ENCODE data around the gene FAM180B. TPM values are rescaled to one million over a fixed set of nuclear protein-coding genes. Genes with fewer than 3 reads are reported as not detected.
"Not testable (repeated sequence)": the region's sequence is repeated elsewhere in the genome, so short reads cannot be mapped to it uniquely, and the experiment has no call there.

FAM180B gene
- total and polyA plus RNA-seq, 10 of the 15 experiments (the other 5 are each of a cell fraction or from before 2014, with no cell fraction given), result 0.04 to 0.34 TPM; not detected in 8

- H3K9me3 ChIP-seq (replicated peaks; ENCODE audit: control insufficient read depth, insufficient read depth, low read length); ATAC-seq; H3K36me3 ChIP-seq (ENCODE audit: control insufficient read depth in 2 of 2, insufficient read depth in 2 of 2, low read length in 1 of 2); in situ Hi-C loops (cut with MboI); FAIRE-seq; intact Hi-C loops (cut with micrococcal nuclease; ENCODE audit: unreplicated experiment); H3K9ac ChIP-seq (ENCODE audit: control insufficient read depth, insufficient read depth, low read length); H2AFZ ChIP-seq (ENCODE audit: control insufficient read depth, low read depth, low read length); H3K4me1 ChIP-seq (ENCODE audit: control insufficient read depth, insufficient read depth, low read length); H3K27me3 ChIP-seq (replicated peaks in 1 of 2; ENCODE audit: control insufficient read depth in 2 of 2, insufficient read depth in 2 of 2, low read length in 1 of 2); H3K27ac ChIP-seq (ENCODE audit: control insufficient read depth, insufficient read depth); BruUV-seq (replicated peaks); H4K20me1 ChIP-seq (ENCODE audit: control insufficient read depth, insufficient read depth); H3K4me3 ChIP-seq; DNase-seq (ENCODE audit: low read depth, low spot score): not testable (repeated sequence)
- RAD21 ChIA-PET (ENCODE audit: unreplicated experiment), result interaction anchor here (0.7 to 2.6 kb wide), 6 partner anchors 11 to 157 kb away, joined by 3 to 8 read pairs (median 3); partner anchors contain the start of gene AGBL2
- WGBS (ENCODE audit: insufficient coverage, insufficient replicate concordance, low lambda C conversion rate, missing lambda C conversion rate), result 83% methylated on average over 10 of the region's 10 CpGs
- Histone ChIP-seq H3K79me2 (ENCODE audit: control insufficient read depth, insufficient read depth, low read length) (peaks cover 29% of the 10 kb centered on the region), H3K4me2 (ENCODE audit: control insufficient read depth, insufficient read depth) (peak overlapping the region; percentile 99)
- POLR2A ChIA-PET, result interaction anchor here (0.6 to 3.6 kb wide), 6 partner anchors 10 to 52 kb away, joined by 3 to 16 read pairs (median 8); partner anchors contain the start of genes CELF1, KBTBD4 and NDUFS3
- SMC1A ChIA-PET (ENCODE audit: uncharacterized antibody, unreplicated experiment), result interaction anchor here (0.5 to 2.1 kb wide), 4 partner anchors 9 to 51 kb away, joined by 3 to 6 read pairs (median 5); no protein-coding TSS in a partner anchor
- CTCF ChIA-PET, result interaction anchor here (0.7 to 2.1 kb wide), 7 partner anchors 8 to 293 kb away, joined by 3 to 20 read pairs (median 3); partner anchors contain the start of gene CELF1
These were observed 22.1 kb upstream of the FAM180B start for GRCh38 chr11:47564366-47564765.

GRCh38 chr11:47564933-47565339 is 21.5 kb upstream of the FAM180B start:
- peak overlapping the region; percentile 76 for H3K9ac ChIP-seq (ENCODE audit: control insufficient read depth, insufficient read depth, low read length)
- H3K79me2 ChIP-seq (ENCODE audit: control insufficient read depth, insufficient read depth, low read length), result peaks cover 29% of the 10 kb centered on the region
- peak overlapping the region; percentile 94 for H3K4me3 ChIP-seq
- intact Hi-C loops (cut with micrococcal nuclease; ENCODE audit: unreplicated experiment), result no loop called here
- H3K27ac ChIP-seq (ENCODE audit: control insufficient read depth, insufficient read depth), result peak overlapping the region; percentile 58
- peak overlapping the region; percentile 99 for H3K4me2 ChIP-seq (ENCODE audit: control insufficient read depth, insufficient read depth)
- CTCF ChIA-PET, result interaction anchor here (0.8 to 2.1 kb wide), 6 partner anchors 9 to 294 kb away, joined by 3 to 20 read pairs (median 4); partner anchors contain the start of gene CELF1
- peaks cover 0 to 2% of the 10 kb centered on the region in 2 experiments; a peak in 1 of 4 replicates for H3K36me3 ChIP-seq (ENCODE audit: control insufficient read depth in 2 of 2, insufficient read depth in 2 of 2, low read length in 1 of 2)
- H3K4me1 ChIP-seq (ENCODE audit: control insufficient read depth, insufficient read depth, low read length), result no peaks in the 10 kb centered on the region; the same call in 1 of the 2 replicates
- H2AFZ ChIP-seq (ENCODE audit: control insufficient read depth, low read depth, low read length), result peak overlapping the region; percentile 82
- POLR2A ChIA-PET, result interaction anchor here (0.5 to 3.6 kb wide), 10 partner anchors 9 to 200 kb away, joined by 3 to 16 read pairs (median 4); partner anchors contain the start of genes CELF1, KBTBD4 and NDUFS3
- TSS peak; percentile 88 for BruUV-seq (replicated peaks)
- H3K27me3 ChIP-seq (replicated peaks in 1 of 2; ENCODE audit: control insufficient read depth in 2 of 2, insufficient read depth in 2 of 2, low read length in 1 of 2), result no peaks in the 10 kb centered on the region
- H3K9me3 ChIP-seq (replicated peaks; ENCODE audit: control insufficient read depth, insufficient read depth, low read length), result no peaks in the 10 kb centered on the region
- FAIRE-seq (no peak), ATAC-seq (peak; percentile 16), DNase-seq (ENCODE audit: low read depth, low spot score) (no peak)
- in situ Hi-C loops (cut with MboI), result no loop called here
- TF ChIP-seq MAX (IDR thresholded peaks at IDR 0.05; ENCODE audit: low read depth, low read length), result peak; percentile 62; the same call in 1 of the 2 replicates
- TF ChIP-seq HDGF (IDR thresholded peaks at IDR 0.05), result peak; percentile 57; the same call in 1 of the 2 replicates
- 0 out of 2 replicates have a peak, but pooled peaks have one; percentile 4 for TF ChIP-seq PKNOX1 (IDR thresholded peaks at IDR 0.05)
- TF ChIP-seq NR2F1 (conservative IDR thresholded peaks at IDR 0.05), result peak; percentile 91; the same call in 1 of the 2 replicates
- TF ChIP-seq SP1 (IDR thresholded peaks at IDR 0.05; ENCODE audit: low read depth, low read length), result no peak
- RAD21 ChIA-PET (ENCODE audit: unreplicated experiment), result interaction anchor here (1.0 to 2.6 kb wide), 6 partner anchors 11 to 152 kb away, joined by 3 to 8 read pairs (median 3); partner anchors contain the start of gene AGBL2
- SMC1A ChIA-PET (ENCODE audit: uncharacterized antibody, unreplicated experiment), result interaction anchor here (0.5 to 2.1 kb wide), 4 partner anchors 10 to 51 kb away, joined by 3 to 6 read pairs (median 5); no protein-coding TSS in a partner anchor
- 7% methylated on average over 10 of the region's 11 CpGs for WGBS (ENCODE audit: insufficient coverage, insufficient replicate concordance, low lambda C conversion rate, missing lambda C conversion rate)
- no peaks in the 10 kb centered on the region for H4K20me1 ChIP-seq (ENCODE audit: control insufficient read depth, insufficient read depth)

Data from GM12878 (cell line).